ENCODE results near the gene RLN2. TPM values are rescaled to one million over a fixed set of nuclear protein-coding genes. Genes with fewer than 3 reads are reported as not detected.
"Not testable (repeated sequence)": the region's sequence is repeated elsewhere in the genome, so short reads cannot be mapped to it uniquely, and the experiment has no call there.

Gene RLN2
- total RNA-seq, 1 donor from 2014 or later = not detected

DNA sequence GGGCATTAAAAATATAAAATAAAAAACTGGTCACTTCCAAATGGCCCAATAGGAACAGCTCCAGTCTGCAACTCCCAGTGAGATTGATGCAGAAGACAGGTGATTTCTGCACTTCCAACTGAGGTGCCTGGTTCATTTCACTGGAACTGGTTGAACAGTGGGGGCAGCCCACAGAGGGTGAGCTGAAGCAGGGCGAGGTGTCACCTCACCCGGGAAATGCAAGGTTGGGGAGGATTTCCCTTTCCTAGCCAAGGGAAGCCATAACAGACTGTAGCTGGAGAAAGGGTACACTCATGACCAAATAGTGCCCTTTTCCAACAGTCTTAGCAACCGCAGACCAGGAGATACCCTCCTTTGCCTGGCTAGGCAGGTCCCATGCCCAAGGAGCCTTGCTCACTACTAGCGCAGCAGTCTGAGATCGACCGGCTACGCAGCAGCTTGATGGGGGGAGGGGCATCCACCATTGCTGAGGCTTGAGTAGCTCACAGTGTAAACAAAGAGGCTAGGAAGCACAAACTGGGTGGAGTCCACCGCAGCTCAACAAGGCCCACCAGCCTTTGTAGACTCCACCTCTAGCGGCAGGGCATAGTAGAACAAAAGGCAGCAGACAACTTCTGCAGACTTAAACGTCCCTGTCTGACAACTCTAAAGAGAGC lies 22.5 kb upstream of the RLN2 start:
- no peaks in the 10 kb centered on the region for H3K36me3 ChIP-seq
- no peaks in the 10 kb centered on the region for H3K4me1 ChIP-seq
- DNase-seq (ENCODE audit: extremely low spot score in 2 of 2) = no peak
- TF ChIP-seq POLR2A (IDR thresholded peaks at IDR 0.05) (no peak), POLR2AphosphoS5 (IDR thresholded peaks at IDR 0.05; ENCODE audit: insufficient read depth in 1 of 2, low read depth in 1 of 2) (no peak)
- TF ChIP-seq, protein P1, sequence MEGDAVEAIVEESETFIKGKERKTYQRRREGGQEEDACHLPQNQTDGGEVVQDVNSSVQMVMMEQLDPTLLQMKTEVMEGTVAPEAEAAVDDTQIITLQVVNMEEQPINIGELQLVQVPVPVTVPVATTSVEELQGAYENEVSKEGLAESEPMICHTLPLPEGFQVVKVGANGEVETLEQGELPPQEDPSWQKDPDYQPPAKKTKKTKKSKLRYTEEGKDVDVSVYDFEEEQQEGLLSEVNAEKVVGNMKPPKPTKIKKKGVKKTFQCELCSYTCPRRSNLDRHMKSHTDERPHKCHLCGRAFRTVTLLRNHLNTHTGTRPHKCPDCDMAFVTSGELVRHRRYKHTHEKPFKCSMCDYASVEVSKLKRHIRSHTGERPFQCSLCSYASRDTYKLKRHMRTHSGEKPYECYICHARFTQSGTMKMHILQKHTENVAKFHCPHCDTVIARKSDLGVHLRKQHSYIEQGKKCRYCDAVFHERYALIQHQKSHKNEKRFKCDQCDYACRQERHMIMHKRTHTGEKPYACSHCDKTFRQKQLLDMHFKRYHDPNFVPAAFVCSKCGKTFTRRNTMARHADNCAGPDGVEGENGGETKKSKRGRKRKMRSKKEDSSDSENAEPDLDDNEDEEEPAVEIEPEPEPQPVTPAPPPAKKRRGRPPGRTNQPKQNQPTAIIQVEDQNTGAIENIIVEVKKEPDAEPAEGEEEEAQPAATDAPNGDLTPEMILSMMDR (IDR thresholded peaks at IDR 0.05) = no peak
- no peaks in the 10 kb centered on the region for H3K9me3 ChIP-seq
- no peak overlapping the region for H3K27ac ChIP-seq
- H3K4me3 ChIP-seq = no peak overlapping the region
- intact Hi-C loops (cut with DNase I) = no loop called here
- no peaks in the 10 kb centered on the region for H3K27me3 ChIP-seq

GRCh38 chr9:5326187-5326586 lies 21.7 kb upstream of the RLN2 start:
- no peak overlapping the region for H3K4me3 ChIP-seq
- no peak for DNase-seq (ENCODE audit: extremely low spot score in 2 of 2)
- H3K9me3 ChIP-seq = no peaks in the 10 kb centered on the region
- TF ChIP-seq POLR2AphosphoS5 (IDR thresholded peaks at IDR 0.05; ENCODE audit: insufficient read depth in 1 of 2, low read depth in 1 of 2) (no peak), POLR2A (IDR thresholded peaks at IDR 0.05) (no peak)
- TF ChIP-seq, protein P1 (IDR thresholded peaks at IDR 0.05) = no peak
- H3K27me3 ChIP-seq = no peaks in the 10 kb centered on the region
- H3K27ac ChIP-seq = no peak overlapping the region
- no peaks in the 10 kb centered on the region for H3K4me1 ChIP-seq
- intact Hi-C loops (cut with DNase I) = no loop called here
- no peaks in the 10 kb centered on the region for H3K36me3 ChIP-seq

DNA sequence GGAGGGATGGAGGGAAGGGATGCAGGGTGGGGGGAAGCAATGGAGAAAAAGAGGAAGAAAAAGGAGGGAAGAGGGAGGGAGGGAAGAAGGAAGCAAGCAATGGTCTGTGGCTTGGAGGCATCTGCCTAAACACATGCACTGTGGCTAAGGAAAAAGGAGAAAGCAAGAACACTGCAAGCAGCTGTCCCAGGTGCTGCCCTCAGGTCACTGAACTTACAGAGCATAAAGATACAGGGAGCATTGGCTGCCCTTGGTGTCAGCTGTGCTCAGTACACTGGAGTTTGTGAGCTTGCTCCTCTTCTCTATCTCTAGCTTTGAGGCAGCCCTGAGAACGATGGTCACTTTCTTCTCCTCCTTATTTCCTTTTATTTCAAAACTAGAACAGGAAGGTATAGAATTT lies 17.1 kb upstream of the RLN2 start:
- DNase-seq (ENCODE audit: extremely low spot score in 2 of 2); H3K27ac ChIP-seq; H3K36me3 ChIP-seq; H3K27me3 ChIP-seq; intact Hi-C loops (cut with DNase I); H3K9me3 ChIP-seq; H3K4me3 ChIP-seq; H3K4me1 ChIP-seq: not testable (repeated sequence)

- no peaks in the 10 kb centered on the region for H3K36me3 ChIP-seq
- peaks cover 5% of the 10 kb centered on the region for H3K9me3 ChIP-seq
- H3K27ac ChIP-seq = no peak overlapping the region
- no peak for DNase-seq (ENCODE audit: extremely low spot score in 2 of 2)
- TF ChIP-seq, protein P1 (IDR thresholded peaks at IDR 0.05) = no peak
- TF ChIP-seq POLR2AphosphoS5 (IDR thresholded peaks at IDR 0.05; ENCODE audit: insufficient read depth in 1 of 2, low read depth in 1 of 2) = no peak
- TF ChIP-seq POLR2A (IDR thresholded peaks at IDR 0.05) = no peak
- H3K4me1 ChIP-seq = no peaks in the 10 kb centered on the region
- no peak overlapping the region for H3K4me3 ChIP-seq
- H3K27me3 ChIP-seq = no peaks in the 10 kb centered on the region
- intact Hi-C loops (cut with DNase I) = no loop called here
Observed at GRCh38 chr9:5321058-5321457, 16.5 kb upstream of the RLN2 start.

GRCh38 chr9:5316406-5316805 lies 11.9 kb upstream of the RLN2 start:
- H3K36me3 ChIP-seq; H3K27me3 ChIP-seq; intact Hi-C loops (cut with DNase I); H3K4me3 ChIP-seq; H3K4me1 ChIP-seq; DNase-seq (ENCODE audit: extremely low spot score in 2 of 2); H3K27ac ChIP-seq; H3K9me3 ChIP-seq: not testable (repeated sequence)

DNA sequence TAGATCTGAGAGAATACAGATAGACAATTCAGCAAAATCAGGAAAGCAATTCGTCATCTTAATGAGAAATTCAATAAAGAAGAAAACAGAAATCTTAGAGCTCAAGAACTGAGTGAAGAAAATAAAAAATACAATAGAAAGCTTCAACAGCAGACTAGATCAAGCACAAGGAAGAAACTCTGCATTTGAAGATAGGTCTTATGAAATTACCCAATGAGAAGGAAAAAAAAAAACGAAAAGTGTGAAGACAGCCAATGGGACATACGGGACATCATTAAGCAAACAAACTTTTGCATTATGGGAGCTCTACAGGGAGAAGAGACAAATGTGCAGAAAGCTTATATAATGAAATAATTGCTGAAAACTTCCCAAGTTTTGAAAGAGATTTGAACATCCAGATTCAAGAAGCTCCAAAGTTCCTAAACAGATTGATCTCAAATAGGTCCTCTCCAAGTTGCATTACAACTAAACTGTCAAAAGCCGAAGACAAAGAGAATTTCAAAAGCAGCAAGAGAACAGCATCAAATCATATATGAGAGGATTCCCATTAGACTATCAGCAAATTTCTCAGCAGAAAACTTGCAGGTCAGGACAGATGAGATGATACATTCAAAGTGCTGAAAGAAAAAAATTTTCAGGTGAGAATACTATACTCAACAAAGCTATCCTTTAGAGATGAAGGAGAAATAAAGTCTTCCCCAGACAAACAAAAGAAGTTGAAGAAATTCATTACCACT lies 10.8 kb upstream of the RLN2 start:
- H3K9me3 ChIP-seq = peaks cover 5% of the 10 kb centered on the region
- H3K4me1 ChIP-seq = no peaks in the 10 kb centered on the region
- no peak for DNase-seq (ENCODE audit: extremely low spot score in 2 of 2)
- intact Hi-C loops (cut with DNase I) = no loop called here
- no peaks in the 10 kb centered on the region for H3K36me3 ChIP-seq
- H3K27me3 ChIP-seq = no peaks in the 10 kb centered on the region
- no peak overlapping the region for H3K4me3 ChIP-seq
- no peak overlapping the region for H3K27ac ChIP-seq
- TF ChIP-seq, protein P1 (IDR thresholded peaks at IDR 0.05) = no peak
- TF ChIP-seq POLR2A (IDR thresholded peaks at IDR 0.05) (no peak), POLR2AphosphoS5 (IDR thresholded peaks at IDR 0.05; ENCODE audit: insufficient read depth in 1 of 2, low read depth in 1 of 2) (no peak)
